Stomach (tissue), 9 donors: ENCODE measurements around the gene OR6C68. TPM values are rescaled to one million over a fixed set of nuclear protein-coding genes. Genes with fewer than 3 reads are reported as not detected.
"Not testable (repeated sequence)": the region's sequence is repeated elsewhere in the genome, so short reads cannot be mapped to it uniquely, and the experiment has no call there.

Experiments
- DNase-seq, 2 donors: peaks; one replicate each; pipeline versions ENCODE4 v3.0.0 to v3.0.0-alpha.2; 2013 to 2019
- H3K27ac ChIP-seq, 5 donors: fragments of 200-600 bp in 4 of 5; sonication (generic) in 4 of 5; one replicate each; pipeline ENCODE4 v1.5.1; 2013 to 2019; ENCODE audit warnings: mild to moderate bottlenecking in 1 of 5, moderate library complexity in 1 of 5
- H3K27me3 ChIP-seq, 3 donors: fragments of 200-600 bp; sonication (generic); one replicate each; pipeline ENCODE4 v1.5.1; 2017 to 2019; ENCODE audit warnings: mixed run types in 1 of 3
- H3K36me3 ChIP-seq, 4 donors: fragments of 200-600 bp; sonication (generic); 1 replicate in 3 of 4; 2 replicates in 1 of 4; pipeline ENCODE4 v1.5.1; 2016 to 2019
- H3K4me1 ChIP-seq, 4 donors: fragments of 200-600 bp; sonication (generic); one replicate each; pipeline ENCODE4 v1.5.1; 2016 to 2019
- H3K4me3 ChIP-seq, 4 donors: fragments of 200-600 bp; sonication (generic) in 3 of 4; one replicate each; pipeline ENCODE4 v1.5.1; 2016 to 2019; ENCODE audit warnings: mild to moderate bottlenecking in 1 of 4
- H3K9me3 ChIP-seq, 4 donors: fragments of 200-600 bp; sonication (generic); one replicate each; pipeline ENCODE4 v1.5.1; 2016 to 2019
- EP300 ChIP-seq: sonication (generic); formaldehyde crosslinking; IDR thresholded peaks from one replicate; pipeline ENCODE4 v1.6.1; 2017; ENCODE audit warnings: antibody characterized with exemption
- POLR2A ChIP-seq, 4 donors: fragments of 450-650 bp; IDR thresholded peaks; one replicate each; pipeline ENCODE4 v1.6.1; 2016; ENCODE audit warnings: antibody characterized with exemption in 4 of 4, control low read depth in 2 of 4, mild to moderate bottlenecking in 1 of 4, moderate library complexity in 1 of 4
- POLR2AphosphoS5 ChIP-seq, 3 donors: sonication (generic); formaldehyde crosslinking; IDR thresholded peaks; one replicate each; pipeline ENCODE4 v1.6.1; 2016; ENCODE audit warnings: antibody characterized with exemption in 3 of 3
- WGBS, 5 donors: extraction: QIAGEN DNeasy Blood & Tissue Kit in 3 of 5; methylation state at CpG; one replicate each; pipeline versions ENCODE4 v1.1.5 to v1.1.7; 2013 to 2018; 5-methylcytosine and 5-hydroxymethylcytosine counted together
- intact Hi-C: fragments of 100-400 bp; cut with DNase I; formaldehyde crosslinking; loops from one replicate; pipeline ENCODE4 v1.15.1; 2023; ENCODE audit warnings: low total_unique reads
- polyA plus RNA-seq, 3 donors: library from polyadenylated mRNA; stranded (reverse); fragments of 200-250 nt; gene quantifications; one replicate each; pipeline ENCODE4 v1.2.3, GENCODE V29; 2013
- total RNA-seq, 5 donors: library from RNA; depleted of rRNA; stranded (reverse); fragments of >200 nt; gene quantifications; one replicate each; pipeline versions ENCODE4 v1.1.0 to v1.2.3, GENCODE V29; 2014 to 2016
- TF ChIP-seq, protein P1 (sequence below), 7 experiments: fragments of 450-650 bp in 4 of 7; fragments of 200-600 bp in 3 of 7; sonication (generic) in 3 of 7; IDR thresholded peaks; one replicate each; pipeline ENCODE4 v1.5.1; 2016 to 2019; ENCODE audit warnings: antibody characterized with exemption in 7 of 7, control low read depth in 2 of 7, mild to moderate bottlenecking in 1 of 7
- donor health status: healthy with polysubstance abuse.
- donor health status: Bipolar disorder and iron deficiency.
- donor health status: healthy.

OR6C68 gene
- total and polyA plus RNA-seq, 8 donors: not detected

DNA sequence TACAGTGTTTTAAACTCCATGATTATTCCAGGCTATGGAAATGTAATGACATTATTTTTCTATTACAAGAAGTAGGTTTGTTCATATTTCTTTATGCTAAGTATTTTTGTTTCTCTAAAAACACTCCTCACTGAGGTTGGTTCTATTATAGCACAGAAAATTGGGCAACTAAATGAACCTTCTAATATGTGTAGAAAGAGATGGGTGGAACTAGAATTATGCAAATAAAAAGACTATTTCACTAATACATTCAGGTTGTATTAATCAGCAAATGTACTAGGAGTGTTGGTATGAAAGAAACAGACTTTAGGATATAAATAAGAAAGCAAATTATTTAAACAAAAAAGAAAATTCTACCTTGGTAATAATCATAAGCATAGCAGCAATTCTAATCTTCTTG is 43.4 kb upstream of the OR6C68 start:
- Histone ChIP-seq H3K27me3 (no peaks in the 10 kb centered on the region), H3K4me3 (no peak overlapping the region), H3K4me1 (no peaks in the 10 kb centered on the region), H3K27ac (no peak overlapping the region), H3K9me3 (no peaks in the 10 kb centered on the region), H3K36me3 (no peaks in the 10 kb centered on the region)
- DNase-seq: no peak
- intact Hi-C loops: no loop called here
- TF ChIP-seq POLR2AphosphoS5 (IDR thresholded peaks at IDR 0.05) (no peak), POLR2A (IDR thresholded peaks at IDR 0.05) (no peak), EP300 (no peak)
- TF ChIP-seq, protein P1, sequence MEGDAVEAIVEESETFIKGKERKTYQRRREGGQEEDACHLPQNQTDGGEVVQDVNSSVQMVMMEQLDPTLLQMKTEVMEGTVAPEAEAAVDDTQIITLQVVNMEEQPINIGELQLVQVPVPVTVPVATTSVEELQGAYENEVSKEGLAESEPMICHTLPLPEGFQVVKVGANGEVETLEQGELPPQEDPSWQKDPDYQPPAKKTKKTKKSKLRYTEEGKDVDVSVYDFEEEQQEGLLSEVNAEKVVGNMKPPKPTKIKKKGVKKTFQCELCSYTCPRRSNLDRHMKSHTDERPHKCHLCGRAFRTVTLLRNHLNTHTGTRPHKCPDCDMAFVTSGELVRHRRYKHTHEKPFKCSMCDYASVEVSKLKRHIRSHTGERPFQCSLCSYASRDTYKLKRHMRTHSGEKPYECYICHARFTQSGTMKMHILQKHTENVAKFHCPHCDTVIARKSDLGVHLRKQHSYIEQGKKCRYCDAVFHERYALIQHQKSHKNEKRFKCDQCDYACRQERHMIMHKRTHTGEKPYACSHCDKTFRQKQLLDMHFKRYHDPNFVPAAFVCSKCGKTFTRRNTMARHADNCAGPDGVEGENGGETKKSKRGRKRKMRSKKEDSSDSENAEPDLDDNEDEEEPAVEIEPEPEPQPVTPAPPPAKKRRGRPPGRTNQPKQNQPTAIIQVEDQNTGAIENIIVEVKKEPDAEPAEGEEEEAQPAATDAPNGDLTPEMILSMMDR (IDR thresholded peaks at IDR 0.05): no peak

DNA sequence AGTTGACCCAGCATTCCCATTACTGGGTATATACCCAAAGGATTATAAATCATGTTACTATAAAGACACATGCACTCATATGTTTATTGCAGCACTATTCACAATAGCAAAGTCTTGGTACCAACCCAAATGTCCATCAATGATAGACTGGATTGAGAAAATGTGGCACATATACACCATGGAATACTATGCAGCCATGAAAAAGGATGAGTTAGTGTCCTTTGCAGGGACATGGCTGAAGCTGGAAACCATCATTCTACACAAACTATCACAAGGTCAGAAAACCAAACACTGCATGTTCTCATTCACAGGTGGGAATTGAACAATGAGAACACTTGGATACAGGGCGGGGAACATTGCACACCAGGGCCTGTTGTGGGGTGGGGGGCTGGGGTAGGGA is 27.3 kb upstream of the OR6C68 start:
- not testable (repeated sequence) for DNase-seq, H3K4me1 ChIP-seq
- WGBS, 5 donors: 88 to 100% (median 96%) methylated on average over 1 of the region's 1 CpG

DNA sequence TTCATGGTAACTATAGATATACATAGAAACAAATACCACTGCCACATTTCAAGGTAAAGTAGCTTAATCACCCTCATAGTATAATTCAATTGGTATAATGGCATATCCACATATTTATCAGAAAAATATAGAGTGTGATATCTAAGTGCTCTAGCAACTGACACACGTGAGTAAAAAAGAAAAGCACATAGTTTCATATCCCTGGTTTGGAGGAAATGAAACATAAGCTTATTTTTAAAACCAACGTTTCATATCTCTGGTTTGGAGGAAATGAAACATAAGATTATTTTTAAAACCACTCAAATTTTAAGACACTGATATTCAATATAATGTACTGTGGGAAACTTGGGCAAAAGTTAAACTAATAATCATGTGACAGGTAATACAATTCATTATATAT is 24.3 kb upstream of the OR6C68 start:
- Histone ChIP-seq H3K4me1 (no peaks in the 10 kb centered on the region), H3K27me3 (no peaks in the 10 kb centered on the region), H3K36me3 (no peaks in the 10 kb centered on the region), H3K4me3 (no peak overlapping the region), H3K27ac (no peak overlapping the region), H3K9me3 (peaks cover 0 to 5% (median 0%) of the 10 kb centered on the region in 4 donors)
- DNase-seq: peak in 1 of 2 donors; percentile 1
- TF ChIP-seq POLR2AphosphoS5 (IDR thresholded peaks at IDR 0.05) (no peak), EP300 (no peak), POLR2A (IDR thresholded peaks at IDR 0.05) (no peak)
- TF ChIP-seq, protein P1 (IDR thresholded peaks at IDR 0.05): no peak
- WGBS, 5 donors: 16 to 35% (median 24%) methylated on average over 2 of the region's 2 CpGs
- intact Hi-C loops: no loop called here

More for the DNA sequence above, 27.3 kb upstream of the OR6C68 start:
- H3K27ac ChIP-seq, H3K27me3 ChIP-seq, H3K4me3 ChIP-seq, H3K9me3 ChIP-seq, H3K36me3 ChIP-seq, intact Hi-C loops: not testable (repeated sequence)

DNA sequence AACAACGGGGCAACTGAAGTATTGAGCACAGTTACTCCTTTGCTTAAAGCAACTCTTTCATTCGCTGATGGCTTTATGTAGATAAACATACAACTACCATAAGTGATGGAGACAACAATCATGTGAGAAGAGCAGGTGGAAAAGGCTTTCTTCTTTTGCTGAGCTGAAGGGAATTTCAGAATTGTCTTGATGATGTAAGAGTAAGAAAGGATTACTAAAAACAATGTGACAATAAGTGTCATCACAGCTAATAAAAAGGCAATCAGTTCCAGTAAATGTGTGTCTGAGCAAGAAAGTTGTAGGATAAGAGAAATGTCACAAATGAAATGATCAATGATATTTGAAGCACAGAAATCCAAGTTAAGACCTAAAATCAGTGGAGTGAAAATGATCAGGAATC is 22.9 kb upstream of the OR6C68 start:
- Histone ChIP-seq H3K27ac (no peak overlapping the region), H3K9me3 (peaks cover 0 to 5% (median 0%) of the 10 kb centered on the region in 4 donors)
- no peak for TF ChIP-seq POLR2AphosphoS5 (IDR thresholded peaks at IDR 0.05)
- TF ChIP-seq, protein P1 (IDR thresholded peaks at IDR 0.05): no peak
- TF ChIP-seq POLR2A (IDR thresholded peaks at IDR 0.05): no peak
- TF ChIP-seq EP300: no peak

DNA sequence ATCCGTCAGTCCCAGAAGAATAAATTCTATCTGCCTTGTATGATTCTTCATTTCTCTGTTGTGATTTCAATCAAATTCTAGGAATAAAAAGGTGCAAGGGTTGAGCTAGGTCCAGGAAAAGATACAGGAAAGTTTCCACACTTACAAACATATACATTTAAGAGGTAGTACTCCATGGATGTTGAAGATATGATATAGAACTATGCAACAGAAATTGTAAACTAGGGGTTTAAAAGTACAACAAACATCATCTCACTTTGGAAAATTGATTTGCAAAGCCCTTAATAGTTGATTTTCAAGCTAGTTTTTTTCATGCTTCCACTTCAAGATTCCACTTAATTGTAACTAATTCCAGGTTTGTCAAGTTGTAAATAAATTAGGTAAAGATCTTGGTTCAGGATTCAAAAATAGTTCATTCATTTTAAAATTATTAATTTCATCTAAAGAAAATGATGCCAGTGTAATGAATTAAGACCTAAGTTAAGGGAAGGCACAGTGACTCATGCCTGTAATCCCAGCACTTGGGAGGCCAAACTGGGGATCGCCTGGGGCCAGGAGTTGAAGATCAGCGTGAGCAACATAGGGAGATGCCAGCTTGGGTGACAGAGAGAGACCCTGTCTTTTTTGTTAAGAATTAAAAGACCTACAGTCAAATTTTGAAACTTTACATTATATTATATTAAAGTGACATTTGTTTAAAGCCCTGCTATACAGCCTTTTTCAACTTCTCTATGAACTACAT is 21.9 kb upstream of the OR6C68 start, which contains the start of gene OR6C70:
OR6C70 (minus strand) TSS at position 51 of the 742 bp plus-strand sequence; CDS start at position 51, 0 bp downstream.
- Histone ChIP-seq H3K9me3 (no peaks in the 10 kb centered on the region), H3K4me1 (no peaks in the 10 kb centered on the region), H3K27me3 (no peaks in the 10 kb centered on the region), H3K4me3 (no peak within 1 kb of the TSS), H3K36me3 (no peaks in the 10 kb centered on the region), H3K27ac (no peak within 1 kb of the TSS)
- 71 to 88% (median 88%) methylated on average over 3 of the region's 3 CpGs for WGBS, 5 donors
- intact Hi-C loops: no loop called here
- no peak for DNase-seq
- TF ChIP-seq POLR2AphosphoS5 (IDR thresholded peaks at IDR 0.05) (no peak), POLR2A (IDR thresholded peaks at IDR 0.05) (no peak), EP300 (no peak)
- TF ChIP-seq, protein P1 (IDR thresholded peaks at IDR 0.05): no peak

More for the DNA sequence above, 22.9 kb upstream of the OR6C68 start:
- H3K36me3 ChIP-seq: no peaks in the 10 kb centered on the region
- H3K4me1 ChIP-seq: no peaks in the 10 kb centered on the region
- intact Hi-C loops: no loop called here
- H3K27me3 ChIP-seq: no peaks in the 10 kb centered on the region
- H3K4me3 ChIP-seq: no peak overlapping the region
- no peak for DNase-seq
- 57 to 65% (median 61%) methylated on average over 2 of the region's 2 CpGs for WGBS, 5 donors
